Epithelial cell of esophagus (primary cell): ENCODE data around the gene USP48.
A peak's percentile ranks its signal among the peaks of the same experiment; 100 is the strongest.

ENCODE experiments used
- DNase-seq: peaks from one replicate; pipeline ENCODE4 v3.0.0; 2010; ENCODE audit warnings: low read depth
- H3K4me3 ChIP-seq: 2 replicates; pipeline ENCODE4 v1.5.1; 2011; ENCODE audit warnings: mild to moderate bottlenecking, low read length, control low read depth
- TF ChIP-seq, protein P1 (sequence below): IDR thresholded peaks from 2 replicates; pipeline ENCODE4 v1.5.1; 2011; ENCODE audit warnings: low read depth, mild to moderate bottlenecking, low read length, control low read depth, inconsistent platforms; ENCODE audit not compliant: insufficient read depth; ENCODE audit errors: missing control alignments

The USP48 gene, protein sequence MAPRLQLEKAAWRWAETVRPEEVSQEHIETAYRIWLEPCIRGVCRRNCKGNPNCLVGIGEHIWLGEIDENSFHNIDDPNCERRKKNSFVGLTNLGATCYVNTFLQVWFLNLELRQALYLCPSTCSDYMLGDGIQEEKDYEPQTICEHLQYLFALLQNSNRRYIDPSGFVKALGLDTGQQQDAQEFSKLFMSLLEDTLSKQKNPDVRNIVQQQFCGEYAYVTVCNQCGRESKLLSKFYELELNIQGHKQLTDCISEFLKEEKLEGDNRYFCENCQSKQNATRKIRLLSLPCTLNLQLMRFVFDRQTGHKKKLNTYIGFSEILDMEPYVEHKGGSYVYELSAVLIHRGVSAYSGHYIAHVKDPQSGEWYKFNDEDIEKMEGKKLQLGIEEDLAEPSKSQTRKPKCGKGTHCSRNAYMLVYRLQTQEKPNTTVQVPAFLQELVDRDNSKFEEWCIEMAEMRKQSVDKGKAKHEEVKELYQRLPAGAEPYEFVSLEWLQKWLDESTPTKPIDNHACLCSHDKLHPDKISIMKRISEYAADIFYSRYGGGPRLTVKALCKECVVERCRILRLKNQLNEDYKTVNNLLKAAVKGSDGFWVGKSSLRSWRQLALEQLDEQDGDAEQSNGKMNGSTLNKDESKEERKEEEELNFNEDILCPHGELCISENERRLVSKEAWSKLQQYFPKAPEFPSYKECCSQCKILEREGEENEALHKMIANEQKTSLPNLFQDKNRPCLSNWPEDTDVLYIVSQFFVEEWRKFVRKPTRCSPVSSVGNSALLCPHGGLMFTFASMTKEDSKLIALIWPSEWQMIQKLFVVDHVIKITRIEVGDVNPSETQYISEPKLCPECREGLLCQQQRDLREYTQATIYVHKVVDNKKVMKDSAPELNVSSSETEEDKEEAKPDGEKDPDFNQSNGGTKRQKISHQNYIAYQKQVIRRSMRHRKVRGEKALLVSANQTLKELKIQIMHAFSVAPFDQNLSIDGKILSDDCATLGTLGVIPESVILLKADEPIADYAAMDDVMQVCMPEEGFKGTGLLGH

GRCh38 chr1:21782868-21783678 lies at the start of gene USP48:
Gene USP48 (minus strand): TSS chr1:21783149. CDS start chr1:21782957, 192 bp downstream.
- peak within 1 kb of the TSS; percentile 96 for H3K4me3 ChIP-seq
- TF ChIP-seq, protein P1, sequence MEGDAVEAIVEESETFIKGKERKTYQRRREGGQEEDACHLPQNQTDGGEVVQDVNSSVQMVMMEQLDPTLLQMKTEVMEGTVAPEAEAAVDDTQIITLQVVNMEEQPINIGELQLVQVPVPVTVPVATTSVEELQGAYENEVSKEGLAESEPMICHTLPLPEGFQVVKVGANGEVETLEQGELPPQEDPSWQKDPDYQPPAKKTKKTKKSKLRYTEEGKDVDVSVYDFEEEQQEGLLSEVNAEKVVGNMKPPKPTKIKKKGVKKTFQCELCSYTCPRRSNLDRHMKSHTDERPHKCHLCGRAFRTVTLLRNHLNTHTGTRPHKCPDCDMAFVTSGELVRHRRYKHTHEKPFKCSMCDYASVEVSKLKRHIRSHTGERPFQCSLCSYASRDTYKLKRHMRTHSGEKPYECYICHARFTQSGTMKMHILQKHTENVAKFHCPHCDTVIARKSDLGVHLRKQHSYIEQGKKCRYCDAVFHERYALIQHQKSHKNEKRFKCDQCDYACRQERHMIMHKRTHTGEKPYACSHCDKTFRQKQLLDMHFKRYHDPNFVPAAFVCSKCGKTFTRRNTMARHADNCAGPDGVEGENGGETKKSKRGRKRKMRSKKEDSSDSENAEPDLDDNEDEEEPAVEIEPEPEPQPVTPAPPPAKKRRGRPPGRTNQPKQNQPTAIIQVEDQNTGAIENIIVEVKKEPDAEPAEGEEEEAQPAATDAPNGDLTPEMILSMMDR, result no peak
- DNase-seq, result peak; percentile 96

DNA sequence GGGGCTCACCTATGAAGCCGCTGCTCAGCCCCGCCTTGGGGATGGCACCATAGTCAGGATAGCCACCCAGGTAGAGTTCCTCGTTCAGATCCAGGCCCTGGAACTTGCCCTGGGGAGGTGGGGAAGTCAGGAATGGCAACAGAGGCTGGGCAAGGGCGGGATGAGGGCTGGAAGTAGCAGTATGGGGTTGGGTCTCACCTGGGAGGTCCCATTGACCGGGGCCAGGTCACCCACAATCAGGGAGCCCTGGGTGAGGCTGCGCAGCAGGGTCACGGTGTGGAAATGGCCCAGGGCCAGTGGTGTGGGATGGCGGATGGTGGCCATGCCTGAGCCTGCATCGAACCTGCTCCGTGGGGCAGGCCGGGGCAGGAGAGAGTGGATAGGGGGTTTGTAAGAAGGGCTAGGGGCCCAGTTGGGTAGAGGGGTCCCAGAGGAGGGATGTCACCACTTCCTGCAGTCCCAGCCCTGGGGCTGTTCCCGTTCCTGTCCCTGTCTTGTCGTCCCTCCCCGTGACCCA lies 48.6 kb upstream of the USP48 start:
- TF ChIP-seq, protein P1, result no peak
- no peak overlapping the region for H3K4me3 ChIP-seq
- no peak for DNase-seq

DNA sequence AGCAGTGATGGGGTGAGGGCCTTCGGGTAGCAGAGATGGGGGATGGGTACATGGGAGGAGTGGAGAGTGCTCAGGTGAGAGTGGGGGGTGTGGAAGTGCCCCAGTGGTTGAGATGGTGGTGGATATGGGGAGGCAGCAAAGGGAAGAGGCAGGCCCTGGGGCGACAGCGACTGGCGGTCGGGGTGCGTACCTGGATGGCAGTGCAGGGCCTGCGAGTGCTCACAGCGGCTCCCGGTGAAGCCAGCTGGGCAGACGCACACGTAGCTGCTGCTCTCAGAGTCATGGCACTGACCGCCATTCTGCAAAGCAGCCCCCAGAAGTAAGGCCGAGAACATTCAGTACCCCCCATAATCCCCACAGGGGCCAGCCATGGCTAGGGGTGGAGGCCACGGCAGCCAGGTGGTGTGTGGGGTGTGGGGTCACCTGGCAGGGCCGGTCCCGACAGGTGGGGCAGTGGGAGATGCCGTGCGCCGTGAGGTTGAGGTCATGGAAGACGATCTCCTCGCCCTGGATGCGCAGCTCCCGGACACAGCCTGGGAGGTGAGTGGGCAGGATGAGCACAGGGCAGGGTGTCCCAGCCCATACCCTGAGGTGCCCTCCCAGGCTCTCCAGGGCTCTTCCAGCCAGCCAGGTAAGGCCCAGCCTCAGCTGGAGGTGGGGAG lies 48.0 kb upstream of the USP48 start:
- DNase-seq, result no peak
- TF ChIP-seq, protein P1, result no peak
- H3K4me3 ChIP-seq, result no peak overlapping the region

DNA sequence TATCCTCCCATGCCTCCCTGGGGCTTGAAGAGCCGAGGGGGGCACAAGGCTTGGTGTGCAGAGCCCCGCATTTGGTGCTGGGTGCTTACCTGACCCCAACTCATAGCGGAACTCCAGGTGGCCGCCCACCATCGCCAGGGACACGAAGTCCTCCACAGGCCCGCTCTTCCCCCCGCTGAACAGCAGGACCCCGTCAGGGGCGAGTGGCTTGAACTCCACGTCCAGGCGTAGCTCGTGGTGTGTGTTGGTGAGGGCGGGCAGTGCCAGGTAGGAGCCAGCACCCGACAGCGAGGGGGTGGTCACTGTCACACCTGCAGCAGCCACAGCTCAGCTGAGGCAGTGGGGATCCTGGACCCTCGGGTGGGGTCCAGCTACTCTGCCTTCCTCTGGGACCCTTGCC lies 46.3 kb upstream of the USP48 start:
- TF ChIP-seq, protein P1, result no peak
- no peak overlapping the region for H3K4me3 ChIP-seq

DNA sequence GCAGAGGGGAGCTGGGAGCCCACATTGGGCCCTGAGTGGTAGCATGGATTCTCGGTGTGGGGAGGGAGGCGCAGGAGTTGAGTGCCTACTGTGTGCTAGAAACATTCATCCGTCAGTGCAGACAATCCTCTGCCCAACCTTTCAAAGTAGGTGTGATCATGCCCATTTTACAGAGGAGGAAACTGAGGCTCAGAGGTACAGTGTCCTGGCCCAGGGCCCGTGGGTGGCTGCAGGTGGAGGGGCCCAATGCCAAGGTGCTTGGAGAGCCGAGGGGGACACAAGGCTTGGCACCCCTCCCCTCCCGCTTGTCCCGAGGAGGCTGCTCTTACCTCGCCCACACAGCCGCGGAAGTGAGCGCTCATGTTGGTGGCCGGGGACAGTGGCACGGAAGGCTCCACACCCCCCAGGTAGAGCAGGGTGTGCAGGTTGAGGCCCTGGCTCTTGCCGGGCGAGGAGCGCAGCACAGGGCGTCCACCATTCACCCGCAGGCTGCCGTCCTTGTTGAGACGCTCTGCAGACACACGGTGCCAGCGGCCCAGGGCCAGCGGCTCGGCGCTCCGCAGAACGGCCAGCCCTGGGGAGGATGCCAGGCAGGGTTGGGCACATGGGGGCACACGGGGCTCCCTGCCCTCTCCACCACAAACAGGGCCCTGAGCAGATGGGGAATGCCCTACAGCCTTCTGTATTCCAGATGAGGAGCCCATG lies 45.7 kb upstream of the USP48 start:
- TF ChIP-seq, protein P1, result no peak
- no peak for DNase-seq
- no peak overlapping the region for H3K4me3 ChIP-seq

More for the DNA sequence above, 46.3 kb upstream of the USP48 start:
- DNase-seq, result no peak
